ENCODE measurements around the gene FBXW5. TPM values are rescaled to one million over a fixed set of nuclear protein-coding genes. Genes with fewer than 3 reads are reported as not detected.

Gene FBXW5
- total RNA-seq, 4 donors from 2014 or later: 87.9 to 363 (median 126) TPM

DNA sequence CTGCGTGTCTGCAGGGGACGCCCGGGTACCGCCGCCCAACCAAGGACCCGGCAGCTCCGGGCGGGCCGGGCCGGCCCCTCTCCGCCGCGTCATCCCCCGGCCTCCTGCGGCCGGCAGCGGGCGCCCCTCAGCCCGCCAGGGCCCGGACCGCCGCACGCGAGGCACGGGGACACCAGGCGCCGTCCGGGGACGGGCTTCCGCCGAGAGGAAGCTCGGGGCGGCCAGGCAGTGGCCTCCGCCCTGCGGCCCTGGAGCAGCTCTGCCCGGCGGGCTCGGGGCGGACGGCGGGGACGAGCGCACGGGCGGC lies 373 bp downstream of the FBXW5 start:
- TF ChIP-seq, protein P1, sequence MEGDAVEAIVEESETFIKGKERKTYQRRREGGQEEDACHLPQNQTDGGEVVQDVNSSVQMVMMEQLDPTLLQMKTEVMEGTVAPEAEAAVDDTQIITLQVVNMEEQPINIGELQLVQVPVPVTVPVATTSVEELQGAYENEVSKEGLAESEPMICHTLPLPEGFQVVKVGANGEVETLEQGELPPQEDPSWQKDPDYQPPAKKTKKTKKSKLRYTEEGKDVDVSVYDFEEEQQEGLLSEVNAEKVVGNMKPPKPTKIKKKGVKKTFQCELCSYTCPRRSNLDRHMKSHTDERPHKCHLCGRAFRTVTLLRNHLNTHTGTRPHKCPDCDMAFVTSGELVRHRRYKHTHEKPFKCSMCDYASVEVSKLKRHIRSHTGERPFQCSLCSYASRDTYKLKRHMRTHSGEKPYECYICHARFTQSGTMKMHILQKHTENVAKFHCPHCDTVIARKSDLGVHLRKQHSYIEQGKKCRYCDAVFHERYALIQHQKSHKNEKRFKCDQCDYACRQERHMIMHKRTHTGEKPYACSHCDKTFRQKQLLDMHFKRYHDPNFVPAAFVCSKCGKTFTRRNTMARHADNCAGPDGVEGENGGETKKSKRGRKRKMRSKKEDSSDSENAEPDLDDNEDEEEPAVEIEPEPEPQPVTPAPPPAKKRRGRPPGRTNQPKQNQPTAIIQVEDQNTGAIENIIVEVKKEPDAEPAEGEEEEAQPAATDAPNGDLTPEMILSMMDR (IDR thresholded peaks at IDR 0.05; ENCODE audit: low read depth): no peak

DNA sequence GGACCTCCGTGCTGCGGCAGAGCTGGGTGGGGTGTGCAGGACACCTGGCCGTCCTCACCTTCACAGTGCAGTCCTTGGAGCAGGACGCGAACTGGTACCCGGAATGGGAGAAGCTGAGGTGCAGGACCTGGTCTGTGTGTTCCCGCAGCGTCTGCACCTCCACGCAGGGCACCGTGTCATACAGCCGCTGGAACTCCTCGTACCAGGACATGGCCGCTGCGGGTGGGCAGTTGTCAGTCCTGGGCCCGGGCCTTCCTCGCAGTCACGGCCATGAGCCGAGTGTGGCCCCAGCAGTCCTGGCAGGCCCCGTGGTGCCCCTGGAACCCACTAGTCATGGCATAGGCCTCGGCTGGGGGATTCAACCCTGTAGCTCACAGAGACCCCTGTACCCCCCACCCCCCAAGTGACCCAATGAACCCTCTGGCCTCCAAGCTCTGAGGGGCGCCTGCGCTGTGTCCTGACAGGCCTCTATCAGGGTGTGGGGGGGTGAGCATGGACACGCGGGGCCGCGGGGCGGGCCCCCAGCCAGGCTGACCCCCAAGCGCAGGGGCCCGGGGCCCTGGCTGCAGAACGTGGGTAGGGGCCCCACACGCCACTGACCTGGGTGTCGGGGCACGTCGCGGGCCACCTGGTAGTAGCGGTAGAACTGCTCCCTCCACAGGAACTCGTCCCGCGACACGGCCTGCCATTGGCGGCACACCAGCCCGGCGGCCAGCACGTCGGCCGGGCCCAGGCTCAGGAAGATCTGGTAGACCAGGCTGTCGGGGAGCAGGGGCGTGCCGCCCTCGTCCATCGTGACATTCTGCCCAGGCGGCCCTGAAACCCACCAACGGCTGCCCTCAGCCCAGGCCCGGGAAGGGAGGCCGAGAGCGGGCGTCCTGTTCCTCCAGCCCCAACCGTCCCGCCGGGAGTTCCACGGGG lies 987 bp downstream of the FBXW5 start:
- TF ChIP-seq, protein P1 (IDR thresholded peaks at IDR 0.05; ENCODE audit: low read depth): no peak

DNA sequence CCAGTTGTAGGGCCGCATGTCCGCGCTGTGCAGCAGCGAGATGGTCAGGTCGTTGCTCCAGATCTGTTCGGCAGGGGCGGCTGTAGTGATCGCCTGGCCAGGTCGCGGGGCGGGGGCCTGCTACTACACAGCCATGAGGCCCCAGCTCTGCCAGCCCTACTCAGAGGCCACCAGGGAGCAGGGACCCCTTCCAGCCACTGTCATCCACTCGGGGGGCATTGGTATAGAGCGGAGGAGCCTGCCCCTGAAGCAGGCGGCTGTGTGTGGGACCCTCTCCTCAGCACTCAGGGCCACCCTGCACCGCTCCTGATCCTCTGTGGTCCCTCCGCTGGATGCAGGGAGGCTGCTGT lies 1.7 kb downstream of the FBXW5 start:
- TF ChIP-seq, protein P1 (IDR thresholded peaks at IDR 0.05; ENCODE audit: low read depth): no peak

DNA sequence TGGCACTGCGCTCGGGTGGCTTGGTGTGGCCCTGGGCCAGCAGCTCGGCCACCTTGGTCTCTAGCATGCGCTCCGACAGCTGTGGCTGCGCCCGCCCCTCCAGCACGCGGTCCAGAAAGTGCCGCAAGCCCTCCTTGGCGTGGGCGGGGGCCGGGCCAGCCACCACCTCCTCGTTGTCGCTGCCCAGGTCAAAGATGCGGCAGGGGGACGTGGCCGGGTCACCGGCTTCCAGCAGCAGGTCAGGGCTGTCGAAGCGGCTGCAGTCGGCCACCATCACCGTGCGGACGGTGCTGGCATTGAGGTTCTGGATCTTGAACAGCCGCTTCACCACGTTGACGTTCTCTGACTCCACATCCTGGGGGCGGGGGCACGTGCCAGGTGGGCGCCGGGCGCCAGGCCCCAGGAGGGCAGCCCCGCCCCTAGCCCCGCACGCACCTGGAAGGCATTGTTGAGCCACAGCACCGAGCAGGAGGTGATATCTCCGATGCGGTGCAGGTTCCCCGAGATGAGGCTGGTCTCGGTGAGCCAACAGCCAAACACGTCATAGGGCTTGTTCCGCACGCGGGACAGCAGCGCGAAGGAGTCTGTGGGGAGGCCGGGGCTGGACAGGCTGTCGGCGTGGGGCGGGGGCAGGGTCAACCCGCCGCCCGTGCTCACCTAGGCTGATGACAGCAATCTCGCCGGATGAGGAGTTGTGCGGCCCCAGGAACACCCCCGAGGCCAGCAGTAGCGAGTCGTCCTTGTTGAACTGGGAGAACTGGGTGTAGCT lies 2.2 kb downstream of the FBXW5 start:
- TF ChIP-seq, protein P1 (IDR thresholded peaks at IDR 0.05; ENCODE audit: low read depth): no peak

DNA sequence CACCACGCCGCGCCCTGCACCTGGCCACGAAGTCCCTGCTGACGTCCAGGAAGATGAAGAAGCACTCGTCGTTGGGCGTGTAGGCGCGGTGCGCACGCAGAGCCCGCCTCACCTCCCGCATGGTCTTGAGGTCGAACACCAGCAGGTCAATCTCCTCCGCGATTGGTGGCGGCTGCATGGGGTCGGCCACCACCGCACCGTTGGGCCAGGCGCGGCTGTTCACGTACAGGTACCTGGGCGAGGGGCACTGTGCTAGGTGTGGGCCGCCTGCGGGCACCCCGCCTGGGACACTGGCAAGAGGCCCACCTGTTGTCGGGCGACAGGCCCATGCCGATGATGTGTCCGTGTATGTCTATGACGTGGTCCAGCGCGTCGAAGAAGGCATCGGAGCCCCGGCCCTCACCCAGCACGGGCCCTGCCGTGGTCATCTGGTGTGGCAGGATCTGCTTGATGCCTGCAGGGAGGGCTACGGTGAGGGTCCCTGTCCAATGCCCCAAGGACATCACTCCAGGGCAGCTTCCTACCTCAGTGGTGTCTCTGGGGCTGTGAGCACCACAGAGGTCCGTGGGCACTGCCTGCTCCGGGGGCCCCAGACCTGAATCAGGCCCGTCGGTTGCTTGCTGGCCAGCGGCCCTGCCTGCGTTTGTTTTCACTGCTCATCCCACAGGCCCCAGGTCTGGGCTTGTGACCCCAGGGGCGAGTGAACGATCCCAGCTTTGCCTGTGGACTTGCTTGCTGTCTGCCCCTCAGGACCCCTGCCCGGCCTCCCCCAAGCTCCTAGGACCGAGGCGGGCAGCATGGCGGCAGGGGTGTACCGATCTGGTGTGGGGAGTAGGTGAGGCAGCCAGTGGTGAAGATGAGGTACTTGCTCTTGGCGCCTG lies 3.1 kb downstream of the FBXW5 start:
- TF ChIP-seq, protein P1 (IDR thresholded peaks at IDR 0.05; ENCODE audit: low read depth): no peak

DNA sequence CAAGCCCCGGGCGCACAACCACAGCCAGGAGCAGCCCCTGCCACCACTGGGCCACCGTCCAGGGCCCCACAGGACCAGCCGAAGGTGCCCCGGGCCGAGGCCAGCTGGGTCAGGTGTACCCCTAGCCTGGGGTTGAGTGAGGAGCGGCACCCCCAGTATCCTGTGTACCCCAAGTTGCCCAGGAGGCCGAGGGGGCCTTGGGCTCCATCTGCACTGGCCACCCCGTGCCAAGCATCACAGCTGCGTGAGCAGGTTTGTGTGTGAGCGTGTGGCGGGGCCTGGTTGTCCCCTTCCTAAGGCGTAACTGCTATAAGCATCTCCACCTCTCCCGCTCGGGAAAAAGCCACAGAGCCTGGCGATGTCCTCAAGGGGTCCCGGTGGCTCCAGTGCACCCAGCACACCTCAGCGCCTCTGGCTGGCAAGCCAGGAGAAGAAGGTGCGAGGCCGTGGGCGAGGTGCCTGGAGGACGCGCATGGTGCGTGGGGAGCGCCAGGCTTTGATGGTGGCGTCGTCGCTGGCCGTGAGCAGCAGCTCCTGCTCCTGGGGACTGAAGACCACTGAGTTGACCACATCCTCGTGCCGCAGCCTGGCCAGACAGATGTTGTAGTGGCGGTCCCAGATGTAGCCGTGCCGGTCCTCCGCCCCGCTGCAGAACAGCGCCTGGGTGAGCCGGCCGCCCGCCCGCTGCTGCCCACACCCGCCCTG lies 3.9 kb downstream of the FBXW5 start:
- TF ChIP-seq, protein P1 (IDR thresholded peaks at IDR 0.05; ENCODE audit: low read depth): no peak

All from subcutaneous adipose tissue (tissue), 4 donors.